Testis (tissue), 3 donors: Measurements from ENCODE around the gene TNNC2. TPM values are rescaled to one million over a fixed set of nuclear protein-coding genes. Genes with fewer than 3 reads are reported as not detected.

ENCODE experiments used
- DNase-seq: peaks from one replicate; pipeline ENCODE4 v3.0.0-alpha.2; 2019
- H3K27ac ChIP-seq, 2 donors: fragments of 200-600 bp; sonication (generic); one replicate each; pipeline ENCODE4 v1.5.1; 2019
- H3K27me3 ChIP-seq: fragments of 200-600 bp; sonication (generic); one replicate; pipeline ENCODE4 v1.5.1; 2019
- H3K36me3 ChIP-seq: fragments of 200-600 bp; sonication (generic); one replicate; pipeline ENCODE4 v1.5.1; 2017; ENCODE audit warnings: low read depth; ENCODE audit errors: missing control alignments
- H3K4me1 ChIP-seq: fragments of 200-600 bp; sonication (generic); one replicate; pipeline ENCODE4 v1.5.1; 2019
- H3K4me3 ChIP-seq, 2 donors: fragments of 200-600 bp; sonication (generic); one replicate each; pipeline ENCODE4 v1.5.1; 2017 to 2019
- H3K9me3 ChIP-seq: fragments of 200-600 bp; sonication (generic); one replicate; pipeline ENCODE4 v1.5.1; 2017
- CTCF ChIP-seq, 3 experiments: fragments of 450-650 bp in 2 of 3; fragments of 200-600 bp in 1 of 3; sonication (generic) in 1 of 3; IDR thresholded peaks; one replicate each; pipeline ENCODE4 v1.5.1; 2016 to 2019; ENCODE audit warnings: antibody characterized with exemption in 3 of 3, mild to moderate bottlenecking in 2 of 3, moderate library complexity in 1 of 3
- POLR2A ChIP-seq: fragments of 450-650 bp; IDR thresholded peaks from one replicate; pipeline ENCODE4 v1.6.1; 2017; ENCODE audit warnings: antibody characterized with exemption, mild to moderate bottlenecking, moderate library complexity
- WGBS, 2 donors: methylation state at CpG; one replicate each; pipeline ENCODE4 v1.1.5; 2018; 5-methylcytosine and 5-hydroxymethylcytosine counted together
- intact Hi-C: fragments of 100-400 bp; cut with DNase I; formaldehyde crosslinking; loops from one replicate; pipeline ENCODE4 v1.15.1; 2023; ENCODE audit warnings: low total_unique reads
- polyA plus RNA-seq: library from polyadenylated mRNA; stranded (reverse); fragments of 350-450 nt; fragmentation: Illumina TruSeq; extraction: RNeasy Lipid Tissue Mini Kit (QIAGEN cat#74804); gene quantifications from one replicate; pipeline ENCODE4 v1.2.3, GENCODE V29; 2014; ENCODE audit warnings: low read depth, low replicate concordance; ENCODE audit not compliant: insufficient read depth
- total RNA-seq, 2 donors: library from RNA; depleted of rRNA; stranded (reverse); fragments of >200 nt; gene quantifications; one replicate each; pipeline ENCODE4 v1.2.3, GENCODE V29; 2016

TNNC2 gene
- total and polyA plus RNA-seq, 3 donors from 2014 or later, result 4.6 to 12.1 (median 6.5) TPM

- WGBS, 2 donors, result 0% methylated on average over 4 to 34 of the region's 36 CpGs
- peak; percentile 99 for DNase-seq
- no peaks in the 10 kb centered on the region for H3K9me3 ChIP-seq
- H3K4me1 ChIP-seq, result peaks cover 19% of the 10 kb centered on the region
- intact Hi-C loops, result no loop called here
- no peaks in the 10 kb centered on the region for H3K27me3 ChIP-seq
- TF ChIP-seq POLR2A (no peak), CTCF (IDR thresholded peaks at IDR 0.05) (no peak)
- H3K36me3 ChIP-seq, result no peaks in the 10 kb centered on the region
- peak within 1 kb of the TSS; percentile 84 to 90 for H3K27ac ChIP-seq
- H3K4me3 ChIP-seq, result peak within 1 kb of the TSS; percentile 67 to 86
Observed at GRCh38 chr20:45857114-45857881, 30.2 kb upstream of the TNNC2 start, which contains the start of the genes ACOT8 and ZSWIM3. ACOT8 (minus strand) TSS chr20:45857392; CDS start chr20:45857315, 77 bp downstream. ZSWIM3 (plus strand) TSS chr20:45857614; CDS start chr20:45857826, 212 bp downstream.

- TF ChIP-seq CTCF (IDR thresholded peaks at IDR 0.05) (no peak), POLR2A (no peak)
- Histone ChIP-seq H3K4me1 (peaks cover 29% of the 10 kb centered on the region), H3K27ac (no peak overlapping the region), H3K4me3 (no peak overlapping the region), H3K27me3 (no peaks in the 10 kb centered on the region), H3K36me3 (no peaks in the 10 kb centered on the region), H3K9me3 (no peaks in the 10 kb centered on the region)
- intact Hi-C loops, result no loop called here
- WGBS, 2 donors, result 75 to 78% methylated on average over 2 of the region's 2 CpGs
- no peak for DNase-seq
Observed at GRCh38 chr20:45853484-45853883, 26.4 kb upstream of the TNNC2 start.

- no peak overlapping the region for H3K27ac ChIP-seq
Observed at GRCh38 chr20:45852326-45852725, 25.2 kb upstream of the TNNC2 start.

GRCh38 chr20:45851501-45851900, 24.4 kb upstream of the TNNC2 start:
- intact Hi-C loops, result no loop called here
- Histone ChIP-seq H3K9me3 (no peaks in the 10 kb centered on the region), H3K36me3 (no peaks in the 10 kb centered on the region), H3K4me3 (no peak overlapping the region), H3K27ac (peak overlapping the region in 1 of 2 donors; percentile 62), H3K27me3 (no peaks in the 10 kb centered on the region), H3K4me1 (peaks cover 24% of the 10 kb centered on the region)
- no peak for TF ChIP-seq CTCF (IDR thresholded peaks at IDR 0.05)
- no peak for TF ChIP-seq POLR2A
- DNase-seq, result no peak

More at GRCh38 chr20:45852326-45852725, 25.2 kb upstream of the TNNC2 start:
- no peaks in the 10 kb centered on the region for H3K36me3 ChIP-seq
- H3K27me3 ChIP-seq, result no peaks in the 10 kb centered on the region
- H3K4me1 ChIP-seq, result peaks cover 24% of the 10 kb centered on the region
- DNase-seq, result no peak
- no peak for TF ChIP-seq CTCF (IDR thresholded peaks at IDR 0.05)
- TF ChIP-seq POLR2A, result no peak
- H3K9me3 ChIP-seq, result no peaks in the 10 kb centered on the region
- 85 to 96% methylated on average over 6 of the region's 6 CpGs for WGBS, 2 donors
- no peak overlapping the region for H3K4me3 ChIP-seq
- intact Hi-C loops, result no loop called here

GRCh38 chr20:45850926-45851325, 23.8 kb upstream of the TNNC2 start:
- intact Hi-C loops, result no loop called here
- Histone ChIP-seq H3K9me3 (no peaks in the 10 kb centered on the region), H3K4me3 (no peak overlapping the region), H3K27ac (peak overlapping the region in 1 of 2 donors; percentile 62), H3K27me3 (no peaks in the 10 kb centered on the region), H3K4me1 (peaks cover 22% of the 10 kb centered on the region), H3K36me3 (no peaks in the 10 kb centered on the region)
- DNase-seq, result peak; percentile 62
- 63 to 83% methylated on average over 1 of the region's 1 CpG for WGBS, 2 donors
- TF ChIP-seq POLR2A (no peak), CTCF (IDR thresholded peaks at IDR 0.05) (no peak)
